Activated T-helper 2 cell treated with anti-CD3 and anti-CD28 coated beads, Interferon-gamma antibody, Interleukin-2, Interleukin-4, amounts not matched to agents 10 μg/mL and 5 μg/mL and 100 μg/mL, durations not matched to agents 14 hours and 24 hours and 36 hours (primary cell): ENCODE results near the gene TOB1. TPM values are rescaled to one million over a fixed set of nuclear protein-coding genes. Genes with fewer than 3 reads are reported as not detected.

Source experiments
- DNase-seq: peaks from one replicate; pipeline ENCODE4 v3.0.0; 2021; ENCODE audit warnings: low spot score
- H3K27ac Mint-ChIP-seq: one replicate; pipeline ENCODE4 v1.8.0; 2021; ENCODE audit warnings: mixed read lengths
- H3K27me3 Mint-ChIP-seq: one replicate; pipeline ENCODE4 v1.8.0; 2021; ENCODE audit warnings: low read depth, mixed read lengths
- H3K36me3 Mint-ChIP-seq: one replicate; pipeline ENCODE4 v1.8.0; 2021; ENCODE audit warnings: low read depth, mixed read lengths
- H3K4me1 Mint-ChIP-seq: one replicate; pipeline ENCODE4 v1.8.0; 2021; ENCODE audit warnings: low read depth, mixed read lengths
- H3K4me3 Mint-ChIP-seq: one replicate; pipeline ENCODE4 v1.8.0; 2021; ENCODE audit warnings: low read depth, mild to moderate bottlenecking, moderate library complexity, mixed read lengths
- H3K9me3 Mint-ChIP-seq: one replicate; pipeline ENCODE4 v1.8.0; 2021; ENCODE audit warnings: mixed read lengths
- intact Hi-C: fragments of 100-400 bp; cut with micrococcal nuclease; formaldehyde crosslinking; loops from one replicate; pipeline ENCODE4 v1.15.1; 2023
- total RNA-seq: library from RNA; stranded (reverse); gene quantifications from 2 replicates; pipeline ENCODE4 v1.2.3, GENCODE V29; 2022

TOB1 gene
- total RNA-seq, 1 donor from 2014 or later: 28.5 TPM

GRCh38 chr17:50835301-50836234 is 30.6 kb downstream of the TOB1 start, which contains the start of gene WFIKKN2:
Gene WFIKKN2 (plus strand): TSS chr17:50835586. CDS start chr17:50835938, 352 bp downstream.
- Mint-ChIP-seq H3K4me3 (no peak within 1 kb of the TSS), H3K27ac (no peak within 1 kb of the TSS), H3K4me1 (no peaks in the 10 kb centered on the region), H3K9me3 (no peaks in the 10 kb centered on the region), H3K27me3 (peaks cover 5% of the 10 kb centered on the region), H3K36me3 (no peaks in the 10 kb centered on the region)
- intact Hi-C loops: no loop called here
- DNase-seq: no peak

- Mint-ChIP-seq H3K36me3 (no peaks in the 10 kb centered on the region), H3K4me3 (no peak overlapping the region), H3K9me3 (no peaks in the 10 kb centered on the region), H3K27ac (no peak overlapping the region), H3K27me3 (peaks cover 5% of the 10 kb centered on the region), H3K4me1 (no peaks in the 10 kb centered on the region)
- intact Hi-C loops: no loop called here
- no peak for DNase-seq
These were observed 31.5 kb downstream of the TOB1 start for GRCh38 chr17:50834429-50835300.

- Mint-ChIP-seq H3K27me3 (peaks cover 7% of the 10 kb centered on the region), H3K4me1 (peaks cover 6% of the 10 kb centered on the region), H3K4me3 (no peak overlapping the region), H3K9me3 (no peaks in the 10 kb centered on the region), H3K27ac (no peak overlapping the region), H3K36me3 (no peaks in the 10 kb centered on the region)
- no peak for DNase-seq
- intact Hi-C loops: no loop called here
These were observed 32.4 kb downstream of the TOB1 start for GRCh38 chr17:50833510-50834428.

GRCh38 chr17:50832864-50833381 is 33.2 kb downstream of the TOB1 start:
- Mint-ChIP-seq H3K36me3 (no peaks in the 10 kb centered on the region), H3K9me3 (no peaks in the 10 kb centered on the region), H3K27me3 (peaks cover 7% of the 10 kb centered on the region), H3K4me1 (peaks cover 8% of the 10 kb centered on the region), H3K27ac (no peak overlapping the region), H3K4me3 (no peak overlapping the region)
- intact Hi-C loops: no loop called here
- no peak for DNase-seq

GRCh38 chr17:50832267-50832863 is 33.8 kb downstream of the TOB1 start:
- peaks cover 8% of the 10 kb centered on the region for H3K4me1 Mint-ChIP-seq
- no peaks in the 10 kb centered on the region for H3K9me3 Mint-ChIP-seq
- H3K27ac Mint-ChIP-seq: no peak overlapping the region
- no peak for DNase-seq
- no peak overlapping the region for H3K4me3 Mint-ChIP-seq
- peaks cover 7% of the 10 kb centered on the region for H3K27me3 Mint-ChIP-seq
- intact Hi-C loops: no loop called here
- H3K36me3 Mint-ChIP-seq: no peaks in the 10 kb centered on the region

- Mint-ChIP-seq H3K9me3 (no peaks in the 10 kb centered on the region), H3K4me1 (peaks cover 8% of the 10 kb centered on the region), H3K4me3 (no peak overlapping the region), H3K27ac (no peak overlapping the region), H3K27me3 (peaks cover 11% of the 10 kb centered on the region), H3K36me3 (no peaks in the 10 kb centered on the region)
- DNase-seq: no peak
- intact Hi-C loops: no loop called here
These were observed 34.7 kb downstream of the TOB1 start for GRCh38 chr17:50831471-50831928.

- peaks cover 11% of the 10 kb centered on the region for H3K27me3 Mint-ChIP-seq
- no peak for DNase-seq
- H3K27ac Mint-ChIP-seq: no peak overlapping the region
- intact Hi-C loops: no loop called here
- no peak overlapping the region for H3K4me3 Mint-ChIP-seq
- H3K36me3 Mint-ChIP-seq: no peaks in the 10 kb centered on the region
- no peaks in the 10 kb centered on the region for H3K9me3 Mint-ChIP-seq
- peaks cover 8% of the 10 kb centered on the region for H3K4me1 Mint-ChIP-seq
These were observed 35.2 kb downstream of the TOB1 start for GRCh38 chr17:50830994-50831393.

- H3K4me1 Mint-ChIP-seq: peaks cover 8% of the 10 kb centered on the region
- no peaks in the 10 kb centered on the region for H3K9me3 Mint-ChIP-seq
- no peak overlapping the region for H3K27ac Mint-ChIP-seq
- no peak overlapping the region for H3K4me3 Mint-ChIP-seq
- intact Hi-C loops: no loop called here
- H3K36me3 Mint-ChIP-seq: no peaks in the 10 kb centered on the region
- no peak for DNase-seq
- H3K27me3 Mint-ChIP-seq: peaks cover 11% of the 10 kb centered on the region
These were observed 35.8 kb downstream of the TOB1 start for GRCh38 chr17:50830352-50830751.

- H3K36me3 Mint-ChIP-seq: no peaks in the 10 kb centered on the region
- H3K27me3 Mint-ChIP-seq: peaks cover 5% of the 10 kb centered on the region
- no peaks in the 10 kb centered on the region for H3K9me3 Mint-ChIP-seq
- peaks cover 8% of the 10 kb centered on the region for H3K4me1 Mint-ChIP-seq
- DNase-seq: no peak
- H3K27ac Mint-ChIP-seq: no peak overlapping the region
- intact Hi-C loops: no loop called here
- H3K4me3 Mint-ChIP-seq: no peak overlapping the region
These were observed 36.8 kb downstream of the TOB1 start for GRCh38 chr17:50829332-50829731.

GRCh38 chr17:50828508-50829170 is 37.5 kb downstream of the TOB1 start:
- DNase-seq: no peak
- no peak overlapping the region for H3K27ac Mint-ChIP-seq
- no peaks in the 10 kb centered on the region for H3K9me3 Mint-ChIP-seq
- intact Hi-C loops: no loop called here
- H3K4me3 Mint-ChIP-seq: no peak overlapping the region
- H3K36me3 Mint-ChIP-seq: no peaks in the 10 kb centered on the region
- peaks cover 5% of the 10 kb centered on the region for H3K27me3 Mint-ChIP-seq
- peaks cover 8% of the 10 kb centered on the region for H3K4me1 Mint-ChIP-seq

- no peak for DNase-seq
- Mint-ChIP-seq H3K27me3 (peaks cover 7% of the 10 kb centered on the region), H3K4me1 (peaks cover 9% of the 10 kb centered on the region), H3K27ac (no peak overlapping the region), H3K36me3 (no peaks in the 10 kb centered on the region), H3K4me3 (no peak overlapping the region), H3K9me3 (no peaks in the 10 kb centered on the region)
- intact Hi-C loops: no loop called here
These were observed 41.0 kb downstream of the TOB1 start for GRCh38 chr17:50825188-50825587.
